NT2/D1 (cell line): ENCODE measurements around the gene OR10G3.

Experiments used
- DNase-seq: peaks from one replicate; pipeline ENCODE4 v3.0.0-alpha.2; 2011; ENCODE audit warnings: low read depth, low spot score
- H3K27me3 ChIP-seq: 2 replicates; pipeline ENCODE4 v1.6.0; 2011; ENCODE audit warnings: mild to moderate bottlenecking; ENCODE audit not compliant: insufficient read length, insufficient read depth
- H3K36me3 ChIP-seq: 2 replicates; pipeline ENCODE4 v1.6.1; 2011; ENCODE audit warnings: mild to moderate bottlenecking, low read length, mixed read lengths; ENCODE audit not compliant: insufficient read depth, insufficient read length
- H3K4me1 ChIP-seq: 2 replicates; pipeline ENCODE4 v1.5.1; 2011; ENCODE audit not compliant: insufficient read depth, insufficient read length
- H3K4me3 ChIP-seq: 2 replicates; pipeline ENCODE4 v1.5.1; 2011; ENCODE audit warnings: low read depth; ENCODE audit not compliant: insufficient read length
- H3K9ac ChIP-seq: 2 replicates; pipeline ENCODE4 v1.6.0; 2011; ENCODE audit warnings: low read depth; ENCODE audit not compliant: insufficient read length
- H3K9me3 ChIP-seq: 2 replicates; pipeline ENCODE4 v1.5.1; 2011; ENCODE audit warnings: mild to moderate bottlenecking, low read length; ENCODE audit not compliant: insufficient read depth
- SUZ12 ChIP-seq: IDR thresholded peaks from 2 replicates; pipeline ENCODE4 v1.6.1; 2011; ENCODE audit not compliant: insufficient read length, insufficient read depth; ENCODE audit errors: extremely low read depth
- YY1 ChIP-seq: IDR thresholded peaks from 2 replicates; pipeline ENCODE4 v1.6.1; 2011; ENCODE audit not compliant: insufficient read length, insufficient read depth
- ZNF274 ChIP-seq: IDR thresholded peaks from 2 replicates; pipeline ENCODE4 v1.6.1; 2011; ENCODE audit warnings: mild to moderate bottlenecking, low read depth, low read length

The OR10G3 gene

GRCh38 chr14:21543521-21543960 is 36.3 kb downstream of the OR10G3 start:
- no peak for TF ChIP-seq SUZ12
- no peak for TF ChIP-seq YY1
- TF ChIP-seq ZNF274 = no peak
- DNase-seq = no peak
- no peaks in the 10 kb centered on the region for H3K27me3 ChIP-seq
- no peak overlapping the region for H3K9ac ChIP-seq
- peaks cover 8% of the 10 kb centered on the region; the same call in 1 of the 2 replicates for H3K9me3 ChIP-seq
- no peaks in the 10 kb centered on the region for H3K36me3 ChIP-seq
- H3K4me3 ChIP-seq = no peak overlapping the region
- no peaks in the 10 kb centered on the region for H3K4me1 ChIP-seq

- no peaks in the 10 kb centered on the region for H3K36me3 ChIP-seq
- H3K9me3 ChIP-seq = peaks cover under 1% of the 10 kb centered on the region; the same call in 1 of the 2 replicates
- no peak for DNase-seq
- no peaks in the 10 kb centered on the region for H3K4me1 ChIP-seq
- H3K4me3 ChIP-seq = no peak overlapping the region
- no peak overlapping the region for H3K9ac ChIP-seq
- TF ChIP-seq SUZ12 (no peak), ZNF274 (no peak), YY1 (no peak)
- H3K27me3 ChIP-seq = no peaks in the 10 kb centered on the region
Observed at GRCh38 chr14:21541413-21542074, 38.3 kb downstream of the OR10G3 start.

GRCh38 chr14:21539189-21539940 is 40.5 kb downstream of the OR10G3 start:
- Histone ChIP-seq H3K36me3 (no peaks in the 10 kb centered on the region), H3K9ac (no peak overlapping the region), H3K9me3 (no peaks in the 10 kb centered on the region), H3K27me3 (peaks cover 7% of the 10 kb centered on the region), H3K4me1 (no peaks in the 10 kb centered on the region), H3K4me3 (no peak overlapping the region)
- no peak for DNase-seq
- TF ChIP-seq ZNF274 (no peak), SUZ12 (no peak), YY1 (no peak)

GRCh38 chr14:21537090-21537424 is 42.8 kb downstream of the OR10G3 start:
- Histone ChIP-seq H3K4me1 (no peaks in the 10 kb centered on the region), H3K36me3 (no peaks in the 10 kb centered on the region), H3K9ac (peak overlapping the region; percentile 72), H3K4me3 (peak overlapping the region; percentile 63), H3K27me3 (peaks cover 7% of the 10 kb centered on the region), H3K9me3 (no peaks in the 10 kb centered on the region)
- no peak for DNase-seq
- no peak for TF ChIP-seq YY1
- no peak for TF ChIP-seq SUZ12
- TF ChIP-seq ZNF274 = no peak

- H3K27me3 ChIP-seq = peaks cover 7% of the 10 kb centered on the region
- no peaks in the 10 kb centered on the region for H3K36me3 ChIP-seq
- peak overlapping the region; percentile 72 for H3K9ac ChIP-seq
- no peaks in the 10 kb centered on the region for H3K9me3 ChIP-seq
- no peaks in the 10 kb centered on the region for H3K4me1 ChIP-seq
- TF ChIP-seq SUZ12 (no peak), ZNF274 (no peak)
- peak overlapping the region; percentile 63 for H3K4me3 ChIP-seq
- no peak for DNase-seq
Observed at GRCh38 chr14:21536418-21537089, 43.3 kb downstream of the OR10G3 start.

GRCh38 chr14:21535545-21536417 is 44.1 kb downstream of the OR10G3 start:
- Histone ChIP-seq H3K9ac (peak overlapping the region; percentile 72), H3K9me3 (no peaks in the 10 kb centered on the region), H3K4me3 (peak overlapping the region; percentile 63), H3K36me3 (no peaks in the 10 kb centered on the region), H3K27me3 (peaks cover 7% of the 10 kb centered on the region), H3K4me1 (no peaks in the 10 kb centered on the region)
- DNase-seq = no peak
- no peak for TF ChIP-seq ZNF274
- no peak for TF ChIP-seq YY1
- TF ChIP-seq SUZ12 = no peak
